Measurements from ENCODE around the gene SAMM50. TPM values are rescaled to one million over a fixed set of nuclear protein-coding genes. Genes with fewer than 3 reads are reported as not detected.

SAMM50 gene
- total RNA-seq, 1 experiment from 2014 or later, result 40.8 TPM

- no TSS peak for BruUV-seq (replicated peaks)
- H3K4me1 ChIP-seq (ENCODE audit: control insufficient read depth in 1 of 2, insufficient read depth in 2 of 2, low read length in 2 of 2), result no peaks in the 10 kb centered on the region
- H3K9me3 ChIP-seq (ENCODE audit: control insufficient read depth in 1 of 2, insufficient read depth in 1 of 2, low read depth in 1 of 2, low read length in 2 of 2), result no peaks in the 10 kb centered on the region
- peaks cover 0 to 3% of the 10 kb centered on the region in 2 experiments; a peak in 2 of 4 replicates for H3K36me3 ChIP-seq (ENCODE audit: control insufficient read depth in 1 of 2, insufficient read depth in 2 of 2, low read length in 2 of 2)
- TF ChIP-seq ELF1 (IDR thresholded peaks at IDR 0.05; ENCODE audit: borderline replicate concordance, low read depth), result no peak
- no peak for TF ChIP-seq JUND (IDR thresholded peaks at IDR 0.05)
- no peak for TF ChIP-seq ZNF274 (IDR thresholded peaks at IDR 0.05; ENCODE audit: low read depth, low read length)
- TF ChIP-seq, protein P1, sequence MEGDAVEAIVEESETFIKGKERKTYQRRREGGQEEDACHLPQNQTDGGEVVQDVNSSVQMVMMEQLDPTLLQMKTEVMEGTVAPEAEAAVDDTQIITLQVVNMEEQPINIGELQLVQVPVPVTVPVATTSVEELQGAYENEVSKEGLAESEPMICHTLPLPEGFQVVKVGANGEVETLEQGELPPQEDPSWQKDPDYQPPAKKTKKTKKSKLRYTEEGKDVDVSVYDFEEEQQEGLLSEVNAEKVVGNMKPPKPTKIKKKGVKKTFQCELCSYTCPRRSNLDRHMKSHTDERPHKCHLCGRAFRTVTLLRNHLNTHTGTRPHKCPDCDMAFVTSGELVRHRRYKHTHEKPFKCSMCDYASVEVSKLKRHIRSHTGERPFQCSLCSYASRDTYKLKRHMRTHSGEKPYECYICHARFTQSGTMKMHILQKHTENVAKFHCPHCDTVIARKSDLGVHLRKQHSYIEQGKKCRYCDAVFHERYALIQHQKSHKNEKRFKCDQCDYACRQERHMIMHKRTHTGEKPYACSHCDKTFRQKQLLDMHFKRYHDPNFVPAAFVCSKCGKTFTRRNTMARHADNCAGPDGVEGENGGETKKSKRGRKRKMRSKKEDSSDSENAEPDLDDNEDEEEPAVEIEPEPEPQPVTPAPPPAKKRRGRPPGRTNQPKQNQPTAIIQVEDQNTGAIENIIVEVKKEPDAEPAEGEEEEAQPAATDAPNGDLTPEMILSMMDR (IDR thresholded peaks at IDR 0.05 in 2 of 3, conservative IDR thresholded peaks at IDR 0.05 in 1 of 3; ENCODE audit: borderline replicate concordance in 1 of 3, insufficient read depth in 1 of 3, low read depth in 2 of 3, low read length in 2 of 3), result no peak
- no peak for TF ChIP-seq SP1 (IDR thresholded peaks at IDR 0.05; ENCODE audit: low read depth)
- no peak for TF ChIP-seq CEBPB (IDR thresholded peaks at IDR 0.05; ENCODE audit: low read depth)
- TF ChIP-seq, protein P2, sequence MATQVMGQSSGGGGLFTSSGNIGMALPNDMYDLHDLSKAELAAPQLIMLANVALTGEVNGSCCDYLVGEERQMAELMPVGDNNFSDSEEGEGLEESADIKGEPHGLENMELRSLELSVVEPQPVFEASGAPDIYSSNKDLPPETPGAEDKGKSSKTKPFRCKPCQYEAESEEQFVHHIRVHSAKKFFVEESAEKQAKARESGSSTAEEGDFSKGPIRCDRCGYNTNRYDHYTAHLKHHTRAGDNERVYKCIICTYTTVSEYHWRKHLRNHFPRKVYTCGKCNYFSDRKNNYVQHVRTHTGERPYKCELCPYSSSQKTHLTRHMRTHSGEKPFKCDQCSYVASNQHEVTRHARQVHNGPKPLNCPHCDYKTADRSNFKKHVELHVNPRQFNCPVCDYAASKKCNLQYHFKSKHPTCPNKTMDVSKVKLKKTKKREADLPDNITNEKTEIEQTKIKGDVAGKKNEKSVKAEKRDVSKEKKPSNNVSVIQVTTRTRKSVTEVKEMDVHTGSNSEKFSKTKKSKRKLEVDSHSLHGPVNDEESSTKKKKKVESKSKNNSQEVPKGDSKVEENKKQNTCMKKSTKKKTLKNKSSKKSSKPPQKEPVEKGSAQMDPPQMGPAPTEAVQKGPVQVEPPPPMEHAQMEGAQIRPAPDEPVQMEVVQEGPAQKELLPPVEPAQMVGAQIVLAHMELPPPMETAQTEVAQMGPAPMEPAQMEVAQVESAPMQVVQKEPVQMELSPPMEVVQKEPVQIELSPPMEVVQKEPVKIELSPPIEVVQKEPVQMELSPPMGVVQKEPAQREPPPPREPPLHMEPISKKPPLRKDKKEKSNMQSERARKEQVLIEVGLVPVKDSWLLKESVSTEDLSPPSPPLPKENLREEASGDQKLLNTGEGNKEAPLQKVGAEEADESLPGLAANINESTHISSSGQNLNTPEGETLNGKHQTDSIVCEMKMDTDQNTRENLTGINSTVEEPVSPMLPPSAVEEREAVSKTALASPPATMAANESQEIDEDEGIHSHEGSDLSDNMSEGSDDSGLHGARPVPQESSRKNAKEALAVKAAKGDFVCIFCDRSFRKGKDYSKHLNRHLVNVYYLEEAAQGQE (IDR thresholded peaks at IDR 0.05; ENCODE audit: low read depth), result no peak
- no peak for TF ChIP-seq POLR2AphosphoS5 (IDR thresholded peaks at IDR 0.05; ENCODE audit: low read depth, low read length)
- TF ChIP-seq EGR1 (IDR thresholded peaks at IDR 0.05; ENCODE audit: low read depth), result no peak
- TF ChIP-seq ZBTB33 (IDR thresholded peaks at IDR 0.05; ENCODE audit: extremely low read depth, insufficient replicate concordance, low read length), result no peak
- no peak for TF ChIP-seq EZH2phosphoT487 (IDR thresholded peaks at IDR 0.05; ENCODE audit: borderline replicate concordance)
- no peak for TF ChIP-seq TCF7L2 (IDR thresholded peaks at IDR 0.05; ENCODE audit: borderline replicate concordance, extremely low read depth, insufficient read depth, insufficient read length)
- TF ChIP-seq, protein P3, sequence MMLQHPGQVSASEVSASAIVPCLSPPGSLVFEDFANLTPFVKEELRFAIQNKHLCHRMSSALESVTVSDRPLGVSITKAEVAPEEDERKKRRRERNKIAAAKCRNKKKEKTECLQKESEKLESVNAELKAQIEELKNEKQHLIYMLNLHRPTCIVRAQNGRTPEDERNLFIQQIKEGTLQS (IDR thresholded peaks at IDR 0.05), result no peak
- TF ChIP-seq CBX3 (IDR thresholded peaks at IDR 0.05; ENCODE audit: low read depth), result no peak
- TF ChIP-seq MAX (IDR thresholded peaks at IDR 0.05), result no peak
- TF ChIP-seq SRF (IDR thresholded peaks at IDR 0.05; ENCODE audit: low read depth), result no peak
- TF ChIP-seq SIN3A (IDR thresholded peaks at IDR 0.05; ENCODE audit: low read depth), result no peak
- no peaks in the 10 kb centered on the region for H3K79me2 ChIP-seq (ENCODE audit: insufficient read depth, low read length)
- DNase-seq (ENCODE audit: low read depth, low spot score), result no peak
- H3K9me2 ChIP-seq (ENCODE audit: insufficient read depth), result no peaks in the 10 kb centered on the region
- CTCF ChIA-PET, result interaction anchor here (1.6 kb wide), 1 partner anchor 10 kb away, joined by 4 read pairs; no protein-coding TSS in a partner anchor
- POLR2A ChIA-PET, result no interaction called here
- H3K9ac ChIP-seq (ENCODE audit: low read length), result no peak overlapping the region
- no peak overlapping the region for H2AFZ ChIP-seq (ENCODE audit: low read depth, low read length, poor library complexity, severe bottlenecking)
- no peak overlapping the region for H3K4me2 ChIP-seq (ENCODE audit: low read length)
- RAD21 ChIA-PET (ENCODE audit: low non-redundant PET in 1 of 2, low total read pairs in 2 of 2, uncharacterized antibody in 2 of 2, unreplicated experiment in 2 of 2), result no interaction called here
- no peaks in the 10 kb centered on the region for H4K20me1 ChIP-seq (ENCODE audit: insufficient read depth)
- intact Hi-C loops (cut with micrococcal nuclease), result no loop called here
- H3K27me3 ChIP-seq (ENCODE audit: insufficient read depth, low read length), result no peaks in the 10 kb centered on the region
- no peak overlapping the region for H3K4me3 ChIP-seq (replicated peaks in 1 of 2; ENCODE audit: low read depth in 1 of 2, low read length in 2 of 2)
- no peak overlapping the region for H3K27ac ChIP-seq (ENCODE audit: low read depth, low read length)
- no peak for ATAC-seq
Observed at GRCh38 chr22:44002997-44003396, 47.8 kb downstream of the SAMM50 start.
